CD4-positive, alpha-beta T cell treated with Interferon alpha-2 for 1 hour (primary cell): ENCODE measurements around the gene YWHAE.
"Not testable (repeated sequence)": the region's sequence is repeated elsewhere in the genome, so short reads cannot be mapped to it uniquely, and the experiment has no call there.

Experiments
- DNase-seq, 2 donors: peaks; one replicate each; pipeline ENCODE4 v3.0.0-alpha.2; 2020 to 2022

Gene YWHAE

DNA sequence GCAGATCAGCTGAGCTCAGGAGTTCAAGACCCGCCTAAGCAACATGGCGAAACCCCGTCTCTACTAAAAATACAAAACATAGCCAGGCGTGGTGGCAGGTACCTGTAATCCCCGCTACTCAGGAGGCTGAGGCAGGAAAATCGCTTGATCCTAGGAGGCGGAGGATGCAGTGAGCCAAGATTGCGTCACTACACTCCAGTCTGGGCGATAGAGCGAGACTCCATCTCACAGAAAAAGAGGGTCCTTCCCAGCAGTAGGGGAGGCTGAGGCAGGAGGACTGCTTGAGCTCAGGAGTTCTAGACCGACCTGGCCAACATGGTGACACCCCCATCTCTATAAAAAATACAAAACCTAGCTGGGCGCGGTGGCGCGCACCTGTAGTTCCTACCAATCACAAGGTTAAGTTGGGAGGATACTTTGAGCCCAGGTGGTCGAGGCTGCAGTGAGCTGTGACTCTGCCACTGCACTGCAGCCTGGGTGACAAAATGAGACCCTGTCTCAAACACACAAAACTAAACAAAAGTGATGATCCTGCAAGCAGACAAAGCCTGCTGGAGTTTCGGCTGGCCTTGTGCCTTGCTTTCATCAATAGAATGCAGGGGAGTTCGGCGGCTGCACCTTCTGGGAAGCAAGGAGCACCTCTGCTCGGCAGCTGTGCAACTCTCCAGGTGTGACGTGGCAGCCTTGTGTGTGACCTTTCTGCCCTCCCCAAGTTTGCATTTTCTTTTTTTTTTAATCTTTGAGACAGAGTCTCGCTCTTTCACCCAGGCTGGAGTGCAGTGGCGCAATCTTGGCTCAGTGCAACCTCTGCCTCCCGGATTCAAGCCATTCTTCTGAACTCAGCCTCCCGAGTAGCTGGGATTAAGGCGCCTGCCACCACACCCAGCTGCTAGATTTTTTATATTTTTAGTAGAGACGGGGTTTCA, 12.4 kb upstream of the YWHAE start:
- DNase-seq = no peak

DNA sequence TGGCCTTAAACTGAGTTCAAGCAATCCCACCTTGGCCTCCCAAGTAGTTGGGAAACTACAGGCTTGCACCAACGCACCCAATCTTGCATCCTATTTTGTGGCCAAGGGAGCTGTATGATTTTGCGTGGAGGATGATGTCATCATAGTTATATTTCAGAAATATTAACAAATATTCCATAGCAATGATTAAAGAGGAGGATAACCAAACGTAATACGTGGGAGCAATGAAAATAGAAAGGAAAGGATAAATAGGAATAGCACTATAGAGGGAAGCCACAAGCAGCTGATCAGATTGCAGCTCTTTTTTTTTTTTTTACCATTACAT, 2.2 kb upstream of the YWHAE start:
- DNase-seq = no peak

DNA sequence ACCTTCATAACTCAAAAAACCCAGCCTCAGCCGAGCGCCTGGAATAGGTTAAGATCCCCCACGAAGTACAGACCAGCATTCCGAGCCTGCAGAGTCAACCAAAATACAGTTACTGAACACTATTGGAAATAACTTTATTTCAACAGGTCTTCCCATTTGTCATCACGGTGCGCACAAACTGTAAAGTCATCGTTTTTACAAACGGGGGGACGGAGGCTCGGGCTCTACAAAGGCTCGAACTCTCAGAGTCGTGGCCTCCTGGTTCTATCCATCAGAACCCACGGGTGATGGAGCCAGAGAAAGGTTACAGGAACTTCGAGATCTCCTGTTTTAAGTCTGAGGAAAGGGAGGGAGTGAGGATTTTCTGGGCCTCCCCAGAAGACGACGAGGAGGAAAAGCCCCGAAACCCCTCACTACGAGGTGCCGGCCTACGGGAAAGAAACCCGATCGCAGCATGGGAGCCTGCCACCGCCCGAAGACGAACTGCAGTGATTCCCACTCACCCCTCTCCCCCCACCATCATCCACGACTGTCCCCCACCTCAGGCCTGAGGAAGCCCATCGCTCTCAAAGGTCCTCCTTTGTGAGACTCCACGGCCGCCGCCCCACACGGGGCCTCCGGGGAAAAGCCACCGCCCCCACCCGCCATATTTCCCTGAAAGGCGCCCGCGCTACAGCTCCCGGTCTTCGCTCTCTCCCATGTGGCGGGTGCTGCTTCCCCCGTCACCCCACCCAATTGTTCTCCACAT, 917 bp downstream of the YWHAE start:
- peak; percentile 29 to 36 for DNase-seq

DNA sequence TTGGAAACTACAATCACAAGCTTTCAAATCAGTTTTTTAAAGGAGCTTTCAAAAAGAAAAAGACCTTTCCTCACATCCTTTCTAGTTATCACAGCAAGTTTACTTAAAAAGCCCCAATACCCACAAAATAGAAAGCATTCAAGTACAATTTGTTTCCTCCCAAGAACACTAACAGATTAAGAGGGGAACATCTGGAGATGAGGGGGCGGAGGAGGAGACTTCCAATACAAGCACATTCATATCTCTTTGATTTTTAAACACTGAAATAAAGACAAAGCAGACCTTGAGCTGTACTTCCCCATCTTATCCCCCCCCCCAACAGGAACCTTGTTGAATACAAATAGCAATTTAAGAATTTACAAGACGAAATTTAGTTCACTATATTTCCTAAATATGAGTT, 2.0 kb downstream of the YWHAE start:
- no peak for DNase-seq

DNA sequence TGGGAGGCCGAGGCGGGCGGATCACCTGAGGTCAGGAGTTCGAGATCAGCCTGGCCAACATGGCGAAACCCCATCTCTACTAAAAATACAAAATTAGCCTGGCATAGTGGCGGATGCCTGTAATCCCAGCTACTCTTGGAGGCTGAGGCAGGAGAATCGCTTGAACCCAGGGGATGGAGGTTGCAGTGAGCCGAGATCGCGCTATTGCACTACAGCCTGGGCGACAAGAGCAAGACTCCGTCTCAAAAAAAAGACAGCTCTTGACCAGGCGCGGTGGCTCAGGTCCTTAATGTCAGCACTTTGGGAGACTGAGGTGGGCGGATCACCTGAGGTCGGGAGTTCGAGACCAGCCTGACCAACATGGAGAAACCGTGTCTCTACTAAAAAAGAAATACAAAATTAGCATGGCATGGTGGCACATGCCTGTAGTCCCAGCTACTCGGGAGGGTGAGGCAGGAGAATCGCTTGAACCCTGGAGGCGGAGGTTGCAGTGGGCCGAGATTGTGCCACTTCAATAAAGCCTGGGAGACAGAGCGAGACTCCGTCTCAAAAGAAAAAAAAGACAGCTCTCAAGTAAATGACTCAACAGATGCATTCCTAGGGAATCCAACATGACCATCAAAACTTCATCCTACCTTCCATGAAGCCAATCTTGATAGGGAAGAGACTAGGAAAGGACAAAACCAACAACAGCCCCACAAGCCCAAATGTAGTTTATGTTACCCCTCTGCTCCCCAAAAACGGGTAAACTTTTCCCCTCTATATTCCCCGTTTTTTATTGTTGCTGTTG, 4.0 kb downstream of the YWHAE start:
- DNase-seq = not testable (repeated sequence)

DNA sequence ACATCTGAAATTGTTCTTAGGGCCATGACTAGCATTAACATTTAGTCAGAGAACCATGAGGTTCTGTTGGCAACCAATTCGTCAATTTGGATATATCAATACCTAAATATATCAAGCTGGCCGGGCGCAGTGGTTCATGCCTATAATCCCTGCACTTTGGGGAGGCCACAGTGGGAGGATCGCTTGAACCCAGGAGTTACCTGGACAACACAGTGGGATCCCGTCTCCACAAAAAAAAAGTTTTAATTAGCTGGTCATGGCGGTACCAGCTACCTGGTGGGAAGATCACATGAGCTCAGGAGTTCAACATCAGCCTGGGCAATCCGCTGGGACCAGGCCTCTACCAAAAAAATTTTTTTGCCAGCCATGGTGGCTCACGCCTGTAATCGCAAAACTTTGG, 8.4 kb downstream of the YWHAE start:
- DNase-seq = no peak

DNA sequence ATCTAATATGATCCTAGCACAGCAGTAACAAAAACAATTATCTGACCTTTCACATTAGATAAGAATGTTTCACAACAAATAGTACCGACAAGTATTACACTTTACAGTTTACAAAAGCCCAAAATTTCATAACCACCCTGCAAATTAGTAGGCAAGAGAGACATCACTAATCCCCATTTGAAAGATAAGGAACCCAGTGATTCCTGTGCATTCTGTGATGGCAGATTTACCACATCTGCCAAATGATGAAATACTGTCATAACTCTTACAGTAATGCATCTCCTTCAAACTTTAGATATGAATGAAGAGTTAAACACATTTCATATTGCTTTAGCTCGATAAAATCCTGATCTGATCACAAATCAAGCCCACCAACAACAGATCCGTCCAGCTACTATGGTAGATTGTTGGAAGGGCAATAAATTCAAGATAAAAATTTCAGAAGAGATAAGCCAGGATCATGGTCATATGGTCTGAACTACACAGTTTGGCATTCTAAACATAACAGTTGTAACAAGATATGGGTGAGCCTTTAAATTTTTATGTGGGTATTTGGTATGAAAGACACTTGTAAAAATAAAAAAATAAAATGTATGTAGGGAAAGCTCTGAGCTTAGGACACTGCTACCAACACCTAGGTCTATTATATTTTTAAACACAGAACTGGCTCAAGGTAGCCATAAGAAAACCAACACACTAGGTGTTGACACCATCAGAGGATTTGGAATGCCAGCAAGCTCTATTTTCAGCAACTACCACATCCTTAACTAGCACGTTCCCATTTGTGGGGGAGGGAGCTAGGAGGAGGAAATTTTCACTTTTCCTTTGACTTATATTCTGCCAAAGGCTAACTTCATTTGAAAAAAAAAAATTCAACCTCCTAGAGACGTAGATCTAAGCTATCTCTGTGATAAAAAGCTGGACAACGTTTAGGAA, 9.3 kb downstream of the YWHAE start:
- DNase-seq = no peak

DNA sequence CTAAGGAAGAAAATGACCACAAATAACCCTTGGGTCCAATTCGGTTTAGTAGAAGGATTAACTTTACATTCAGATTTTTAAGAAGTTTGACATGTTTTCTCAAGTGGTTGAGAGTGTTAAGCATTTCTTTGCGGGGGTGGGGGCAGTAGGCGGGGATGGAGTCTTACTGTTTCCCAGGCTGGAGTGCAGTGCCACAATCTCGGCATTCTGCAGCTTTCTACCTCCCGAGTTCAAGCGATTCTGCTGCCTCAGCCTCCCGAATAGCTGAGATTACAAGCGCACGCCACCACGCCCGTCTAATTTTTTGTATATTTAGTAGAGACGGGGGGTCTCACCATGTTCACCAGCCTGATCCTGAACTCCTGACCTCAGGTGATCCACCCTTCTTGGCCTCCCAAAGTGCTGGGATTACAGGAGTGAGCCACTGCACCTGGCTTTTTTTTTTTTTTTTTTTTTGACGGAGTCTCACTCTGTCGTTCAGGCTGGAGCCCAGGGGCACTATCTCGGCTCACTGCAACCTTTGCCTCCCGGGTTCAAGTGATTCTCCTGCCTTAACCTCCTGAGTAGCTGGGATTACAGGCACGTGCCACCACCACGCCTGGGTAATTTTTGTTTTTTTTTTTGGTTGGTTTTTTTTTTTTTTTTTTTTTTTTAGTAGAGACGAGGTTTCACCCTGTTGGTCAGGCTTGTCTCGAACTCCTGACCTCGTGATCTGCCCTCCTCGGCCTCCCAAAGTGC, 12.4 kb downstream of the YWHAE start:
- not testable (repeated sequence) for DNase-seq

DNA sequence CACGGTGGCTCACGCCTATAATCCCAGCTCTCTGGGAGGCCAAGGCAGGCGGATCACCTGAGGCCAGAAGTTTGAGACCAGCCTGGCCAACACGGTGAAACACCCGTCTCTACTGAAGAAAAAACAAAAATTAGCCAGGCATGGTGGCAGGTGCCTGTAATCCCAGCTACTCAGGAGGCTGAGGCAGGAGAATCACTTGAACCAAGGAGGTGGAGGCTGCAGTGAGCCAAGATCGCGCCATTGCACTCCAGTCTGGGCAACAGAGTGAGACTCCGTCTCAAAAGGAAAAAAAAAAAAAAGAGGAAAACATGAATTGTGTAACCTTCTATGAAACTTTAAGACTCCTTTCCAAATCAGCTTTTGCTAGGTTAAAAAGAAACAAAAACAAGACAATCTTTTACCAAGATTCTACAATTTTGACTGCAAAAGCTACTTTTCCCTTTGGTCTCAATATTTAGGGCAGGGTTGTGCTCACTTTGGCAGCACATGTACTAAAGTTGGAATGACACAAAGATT, 13.3 kb downstream of the YWHAE start:
- DNase-seq = not testable (repeated sequence)

DNA sequence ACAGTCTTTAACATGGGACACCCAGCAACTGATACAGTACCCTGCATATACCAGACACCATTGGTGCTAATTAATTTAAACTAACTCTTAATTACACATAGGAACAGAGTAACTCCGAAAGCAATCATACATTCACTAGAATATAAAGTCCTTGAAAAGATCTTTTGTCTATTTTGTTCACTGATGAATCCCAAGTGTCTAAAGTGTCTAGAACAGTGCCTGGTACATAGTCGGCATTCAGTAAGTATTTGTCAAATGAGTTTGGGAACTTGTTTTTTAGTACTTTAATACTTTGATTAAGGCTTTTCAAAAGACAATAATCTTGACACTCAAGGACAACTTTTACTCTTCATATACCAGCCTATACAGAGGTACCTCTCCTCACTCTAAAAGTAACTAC, 13.8 kb downstream of the YWHAE start:
- no peak for DNase-seq

DNA sequence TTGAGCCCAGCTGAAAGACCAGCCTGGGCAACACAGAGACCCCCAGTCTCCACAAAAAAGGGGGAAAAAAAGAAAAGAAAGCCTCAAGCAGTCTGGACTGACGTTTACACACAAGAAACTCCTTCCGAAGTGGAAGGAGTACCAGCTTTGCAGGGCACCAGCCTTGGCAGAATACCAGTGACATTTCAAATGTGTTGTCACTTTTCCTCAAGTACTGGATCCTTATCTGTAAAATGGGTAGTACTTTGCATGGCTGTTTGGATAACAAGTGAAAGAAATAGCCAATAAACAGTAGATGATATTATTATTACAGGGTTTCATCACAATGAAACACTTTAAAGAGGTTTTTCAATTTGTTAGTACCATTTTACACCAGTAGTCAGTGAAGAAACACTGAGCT, 14.2 kb downstream of the YWHAE start:
- DNase-seq = no peak

DNA sequence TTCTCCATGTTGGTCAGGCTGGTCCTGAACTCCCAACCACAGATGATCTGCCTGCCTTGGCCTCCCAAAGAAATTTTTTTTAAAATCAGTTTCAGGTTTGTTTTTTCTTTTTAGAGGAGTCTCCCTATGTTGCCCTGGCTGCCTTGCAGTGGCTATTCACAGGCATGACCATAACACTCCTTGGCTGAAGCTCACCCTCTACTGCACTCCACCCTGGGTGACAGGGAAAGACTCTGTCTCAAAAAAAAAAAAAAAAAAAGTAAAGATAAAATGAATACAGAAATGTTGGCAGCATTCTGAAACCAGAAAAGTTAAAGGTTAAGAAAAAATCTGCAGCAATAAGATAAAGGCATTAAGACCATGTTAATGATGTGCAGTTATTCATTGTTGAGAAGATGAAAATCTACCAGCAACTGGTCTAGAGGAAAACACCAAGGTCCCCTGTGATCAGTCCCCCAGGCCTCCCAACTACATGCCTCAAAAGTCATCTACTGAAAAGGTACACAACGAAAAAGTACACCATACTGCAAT, 15.1 kb downstream of the YWHAE start:
- no peak for DNase-seq

DNA sequence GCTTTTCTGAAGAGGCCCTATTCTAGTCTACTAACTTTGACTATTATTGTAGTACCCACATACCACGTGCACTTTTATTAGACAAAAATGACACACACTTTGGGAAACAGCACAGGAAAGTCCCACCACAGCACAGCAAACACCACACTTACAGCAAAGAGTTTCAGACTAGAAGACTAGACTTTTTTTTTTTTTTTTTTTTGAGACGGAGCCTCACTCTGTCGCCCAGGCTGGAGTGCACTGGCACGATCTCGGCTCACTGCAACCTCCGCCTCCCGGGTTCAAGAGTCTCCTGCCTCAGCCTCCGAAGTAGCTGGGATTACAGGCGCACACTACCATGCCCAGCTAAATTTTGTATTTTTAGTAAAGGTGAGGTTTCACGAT, 20.1 kb downstream of the YWHAE start:
- peak; percentile 9 to 48 for DNase-seq

DNA sequence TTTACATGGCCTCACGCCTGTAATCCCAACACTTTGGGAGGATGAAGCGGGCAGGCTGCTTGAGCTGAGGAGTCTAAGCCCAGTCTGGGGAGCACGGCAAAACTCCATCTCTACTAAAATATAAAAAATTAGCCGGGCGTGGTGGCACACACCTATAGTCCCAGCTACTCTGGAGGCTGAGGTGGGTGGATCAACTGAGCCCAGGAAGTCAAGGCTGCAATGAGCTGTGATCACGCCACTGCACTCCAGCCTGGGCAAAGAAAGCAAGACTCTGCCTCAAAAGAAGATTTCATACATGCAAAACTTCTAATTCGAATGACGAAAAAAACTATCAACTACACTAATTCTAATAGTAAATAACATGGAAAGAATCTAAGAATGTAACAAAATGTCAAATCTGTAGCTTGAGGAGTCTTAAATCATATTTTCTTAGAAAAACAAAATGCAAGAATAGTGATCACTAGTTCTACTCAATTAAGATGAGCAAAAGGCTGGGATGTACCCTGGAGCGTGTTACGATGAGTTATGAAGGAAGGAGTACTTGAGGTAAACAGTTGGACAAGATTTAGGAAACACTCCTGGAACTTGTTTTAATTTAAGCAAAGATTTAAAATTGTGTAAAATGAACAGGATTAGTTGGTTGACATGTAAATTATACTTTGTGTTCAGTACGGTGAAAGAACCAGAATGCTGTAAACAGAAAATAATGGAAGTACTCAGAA, 20.7 kb downstream of the YWHAE start:
- no peak for DNase-seq

DNA sequence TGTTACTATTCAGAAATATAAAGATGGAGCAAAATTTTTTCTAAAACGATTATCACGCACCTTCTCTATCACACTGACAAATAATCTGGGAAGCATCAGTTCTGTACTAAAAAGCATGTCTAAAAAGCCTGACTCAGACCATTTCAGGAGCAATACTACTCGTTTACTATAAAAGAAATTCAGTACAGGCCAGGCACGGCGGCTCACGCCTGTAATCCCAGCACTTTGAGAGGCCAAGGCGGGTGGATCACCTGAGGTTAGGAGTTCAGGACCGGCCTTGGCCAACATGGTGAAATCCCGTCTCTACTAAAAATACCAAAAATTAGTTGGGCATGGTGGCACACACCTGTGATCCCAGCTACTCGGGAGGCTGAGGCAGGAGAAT, 21.6 kb downstream of the YWHAE start:
- not testable (repeated sequence) for DNase-seq

DNA sequence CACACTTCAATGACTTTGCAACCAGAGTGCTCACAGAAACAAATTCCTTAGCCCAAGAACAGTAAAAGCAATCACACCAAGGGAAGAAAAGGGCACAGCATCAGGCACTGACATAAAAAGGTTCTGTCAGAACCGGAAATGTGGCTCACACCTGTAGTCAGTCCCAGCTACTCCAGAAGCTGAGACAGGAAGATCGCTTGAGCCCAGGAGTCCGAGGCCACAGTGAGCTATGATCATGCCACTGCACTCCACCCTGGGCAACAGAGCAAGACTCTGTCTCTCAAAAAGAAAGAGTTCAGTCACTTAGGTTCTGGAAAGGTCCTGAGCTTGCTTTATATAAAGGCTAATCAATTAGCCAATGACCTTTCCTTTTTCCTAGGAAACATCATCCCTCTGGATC, 22.7 kb downstream of the YWHAE start:
- no peak for DNase-seq

DNA sequence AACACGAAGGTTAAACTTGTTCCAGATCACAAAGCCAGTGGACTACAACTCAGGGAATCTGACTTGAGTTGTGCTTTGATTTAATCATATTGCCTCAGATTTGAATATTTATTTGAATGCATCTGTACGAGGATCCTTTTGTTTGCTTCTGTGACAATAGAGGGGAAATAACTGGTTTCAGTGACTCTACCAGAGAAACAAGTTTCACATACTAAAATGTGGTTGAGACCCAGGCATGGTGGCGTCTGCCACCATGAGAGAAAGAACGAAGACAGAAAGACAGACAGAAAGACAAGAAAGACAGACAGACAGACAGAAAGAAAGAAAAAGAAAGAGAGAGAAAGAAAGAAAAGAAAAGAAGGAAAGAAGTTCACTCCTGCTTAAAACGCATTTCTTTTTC, 24.0 kb downstream of the YWHAE start:
- no peak for DNase-seq

DNA sequence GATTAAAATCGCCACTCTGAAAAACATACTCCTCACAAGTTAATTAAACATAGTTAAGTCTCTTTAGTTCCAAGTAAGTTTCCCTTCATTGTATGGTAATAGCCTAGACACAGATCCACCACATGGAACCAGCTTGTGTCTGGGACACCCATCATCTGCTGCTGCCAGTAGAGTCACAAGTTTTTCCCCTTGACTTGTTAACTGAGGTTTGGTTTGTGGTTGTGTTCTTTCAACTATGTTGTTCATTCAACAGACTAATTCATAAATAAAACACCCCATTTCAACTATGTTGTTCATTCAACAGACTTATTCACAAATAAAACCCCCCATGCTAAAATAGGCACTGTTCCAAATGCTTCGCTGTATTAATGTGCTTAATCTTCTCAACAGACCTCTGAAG, 24.4 kb downstream of the YWHAE start:
- peak in 1 of 2 donors; percentile 35 for DNase-seq

DNA sequence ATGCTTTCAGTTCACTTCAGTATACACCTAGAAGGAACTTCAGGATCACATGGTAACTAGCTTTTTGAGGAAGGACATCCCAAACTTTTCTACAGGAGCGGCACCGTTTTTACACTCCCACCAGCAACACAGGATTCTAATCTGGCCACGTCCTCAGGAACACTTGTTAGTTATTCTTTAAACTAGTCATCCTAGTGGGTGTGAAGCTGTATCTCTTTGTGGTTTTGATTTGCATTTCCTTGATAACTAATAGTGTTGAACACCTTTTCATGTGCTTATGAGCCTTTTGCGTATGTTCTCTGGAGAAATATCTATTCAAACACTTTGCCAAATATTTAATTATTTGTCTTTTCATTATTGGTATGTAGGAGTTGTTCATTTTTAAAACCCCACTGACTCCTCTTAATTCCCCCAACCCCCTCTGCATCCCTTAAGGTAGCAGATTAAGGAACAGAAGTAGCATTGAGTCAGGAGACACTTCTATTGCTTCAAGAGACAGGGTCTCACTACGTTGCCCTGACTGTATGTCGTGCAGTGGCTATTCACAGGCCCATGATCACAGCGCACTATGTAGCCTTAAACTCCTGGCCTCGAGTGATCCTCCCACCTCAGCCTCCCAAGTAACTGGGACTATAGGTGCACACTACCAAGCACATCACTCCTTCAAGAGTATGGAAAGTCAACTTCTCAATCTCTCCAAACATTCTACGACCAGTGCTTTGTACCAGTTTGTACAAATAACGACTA, 25.4 kb downstream of the YWHAE start:
- peak in 1 of 2 donors; percentile 38 for DNase-seq
